Naive thymus-derived CD8-positive, alpha-beta T cell (primary cell): ENCODE data around the gene MIAT. TPM values are rescaled to one million over a fixed set of nuclear protein-coding genes. Genes with fewer than 3 reads are reported as not detected.
A peak's percentile ranks its signal among the peaks of the same experiment; 100 is the strongest.

Experiments
- ATAC-seq, 2 donors: fragments of 150-1000 bp; cut with Tn5 transposase in 1 of 2; sonication (Bioruptor Pico), chemical (Tn5 transposase) in 1 of 2; 1 replicate in 1 of 2; 2 replicates in 1 of 2; pipeline ENCODE4 v1.10.0; 2021; ENCODE audit warnings: mild to moderate bottlenecking in 2 of 2, moderate library complexity in 2 of 2
- POLR2A ChIA-PET: fragments of 350-600 bp; sonication (Branson Sonifier 250); formaldehyde crosslinking; loops from one replicate; lab custom pipeline; 2021; ENCODE audit warnings: antibody characterized with exemption; lab: Charles Lee
- DNase-seq, 10 donors: peaks; one replicate each; pipeline versions ENCODE4 v3.0.0 to v3.0.0-alpha.2; 2020 to 2022
- H3K27ac Mint-ChIP-seq, 10 donors: one replicate each; pipeline ENCODE4 v1.8.0; 2020 to 2022; ENCODE audit warnings: mild to moderate bottlenecking in 10 of 10, mixed read lengths in 10 of 10, moderate library complexity in 4 of 10, inconsistent platforms in 1 of 10
- H3K27me3 Mint-ChIP-seq, 5 donors: one replicate each; pipeline ENCODE4 v1.8.0; 2021 to 2022; ENCODE audit warnings: mixed read lengths in 5 of 5
- H3K36me3 Mint-ChIP-seq, 3 donors: one replicate each; pipeline ENCODE4 v1.8.0; 2020 to 2022; ENCODE audit warnings: mixed read lengths in 3 of 3, mild to moderate bottlenecking in 2 of 3, inconsistent platforms in 1 of 3
- H3K4me1 Mint-ChIP-seq, 4 donors: one replicate each; pipeline ENCODE4 v1.8.0; 2021 to 2022; ENCODE audit warnings: mixed read lengths in 4 of 4
- H3K4me3 Mint-ChIP-seq, 10 donors: one replicate each; pipeline ENCODE4 v1.8.0; 2020 to 2022; ENCODE audit warnings: mild to moderate bottlenecking in 10 of 10, mixed read lengths in 10 of 10, moderate library complexity in 6 of 10, inconsistent platforms in 1 of 10
- H3K9me3 Mint-ChIP-seq, 9 donors: one replicate each; pipeline ENCODE4 v1.8.0; 2020 to 2022; ENCODE audit warnings: mixed read lengths in 9 of 9, mild to moderate bottlenecking in 3 of 9, inconsistent platforms in 1 of 9, moderate library complexity in 1 of 9
- polyA plus RNA-seq, 3 donors: library from polyadenylated mRNA; unstranded; fragments of 300-500 nt; fragmentation: Illumina TruSeq; gene quantifications; one replicate each; pipeline ENCODE4 v1.2.3, GENCODE V29; 2021
- total RNA-seq, 8 experiments: library from RNA in 2 of 8; stranded (reverse) in 2 of 8; gene quantifications; one replicate each; pipeline ENCODE4 v1.2.3 and lab custom pipeline; 2021 to 2026

MIAT gene
- total and polyA plus RNA-seq, 5 experiments from 2014 or later = 0.06 to 362 (median 0.76) TPM

- POLR2A ChIA-PET = interaction anchor here (7.2 kb wide), 1 partner anchor 14 kb away, joined by 55 read pairs; no protein-coding TSS in a partner anchor
- Mint-ChIP-seq H3K27ac (peak overlapping the region; percentile 59 to 96 (median 88)), H3K4me1 (peaks cover 13 to 39% (median 31%) of the 10 kb centered on the region in 4 donors), H3K9me3 (no peaks in the 10 kb centered on the region), H3K36me3 (no peaks in the 10 kb centered on the region), H3K4me3 (peak overlapping the region; percentile 85 to 96 (median 92)), H3K27me3 (peaks cover 0 to 5% (median 0%) of the 10 kb centered on the region in 5 donors)
- ATAC-seq (peak; percentile 56 to 68), DNase-seq (peak in 8 of 10 donors; percentile 35 to 77 (median 50))
These were observed 1.5 kb downstream of the MIAT start for GRCh38 chr22:26658671-26659478.

GRCh38 chr22:26660356-26660755 lies 3.0 kb downstream of the MIAT start:
- POLR2A ChIA-PET = interaction anchor here (7.2 kb wide), 1 partner anchor 12 kb away, joined by 55 read pairs; no protein-coding TSS in a partner anchor

GRCh38 chr22:26660961-26661578 lies 3.7 kb downstream of the MIAT start:
- DNase-seq (no peak), ATAC-seq (no peak)
- Mint-ChIP-seq H3K4me1 (peaks cover 17 to 58% (median 52%) of the 10 kb centered on the region in 4 donors), H3K9me3 (no peaks in the 10 kb centered on the region), H3K27ac (peak overlapping the region in 3 of 10 donors; percentile 28 to 69 (median 64)), H3K4me3 (no peak overlapping the region), H3K36me3 (no peaks in the 10 kb centered on the region), H3K27me3 (peaks cover 0 to 5% (median 0%) of the 10 kb centered on the region in 5 donors)
- POLR2A ChIA-PET = interaction anchor here (0.8 to 7.2 kb wide), 2 partner anchors 12 to 176 kb away, joined by 3 to 55 read pairs; no protein-coding TSS in a partner anchor

More at GRCh38 chr22:26660356-26660755, 3.0 kb downstream of the MIAT start:
- Mint-ChIP-seq H3K27ac (peak overlapping the region in 3 of 10 donors; percentile 28 to 68 (median 64)), H3K4me1 (peaks cover 17 to 51% (median 45%) of the 10 kb centered on the region in 4 donors), H3K9me3 (no peaks in the 10 kb centered on the region), H3K4me3 (no peak overlapping the region), H3K36me3 (no peaks in the 10 kb centered on the region), H3K27me3 (peaks cover 0 to 5% (median 0%) of the 10 kb centered on the region in 5 donors)
- ATAC-seq (no peak), DNase-seq (no peak)

GRCh38 chr22:26662160-26662559 lies 4.8 kb downstream of the MIAT start:
- Mint-ChIP-seq H3K27ac (peak overlapping the region in 1 of 10 donors; percentile 37), H3K4me1 (peaks cover 15 to 57% (median 50%) of the 10 kb centered on the region in 4 donors)

GRCh38 chr22:26663374-26663923 lies 6.1 kb downstream of the MIAT start:
- DNase-seq (no peak), ATAC-seq (no peak)
- H3K4me3 Mint-ChIP-seq = no peak overlapping the region
- H3K27ac Mint-ChIP-seq = peak overlapping the region in 4 of 10 donors; percentile 3 to 79 (median 20)
- H3K4me1 Mint-ChIP-seq = peaks cover 8 to 50% (median 40%) of the 10 kb centered on the region in 4 donors
- H3K36me3 Mint-ChIP-seq = no peaks in the 10 kb centered on the region
- no peaks in the 10 kb centered on the region for H3K9me3 Mint-ChIP-seq
- H3K27me3 Mint-ChIP-seq = peaks cover 0 to 3% (median 0%) of the 10 kb centered on the region in 5 donors
- POLR2A ChIA-PET = interaction anchor here (0.6 kb wide), 2 partner anchors 9 to 151 kb away, joined by 3 to 5 read pairs; partner anchors contain the start of gene TFIP11

More at GRCh38 chr22:26662160-26662559, 4.8 kb downstream of the MIAT start:
- H3K4me3 Mint-ChIP-seq = peak overlapping the region in 1 of 10 donors; percentile 26
- POLR2A ChIA-PET = interaction anchor here (0.9 to 7.2 kb wide), 2 partner anchors 10 to 142 kb away, joined by 3 to 55 read pairs; no protein-coding TSS in a partner anchor
- no peaks in the 10 kb centered on the region for H3K9me3 Mint-ChIP-seq
- DNase-seq (no peak), ATAC-seq (no peak)
- H3K36me3 Mint-ChIP-seq = no peaks in the 10 kb centered on the region
- peaks cover 0 to 5% (median 0%) of the 10 kb centered on the region in 5 donors for H3K27me3 Mint-ChIP-seq

GRCh38 chr22:26665813-26666231 lies 8.4 kb downstream of the MIAT start:
- H3K4me1 Mint-ChIP-seq = peaks cover 11 to 56% (median 50%) of the 10 kb centered on the region in 4 donors
- no peaks in the 10 kb centered on the region for H3K27me3 Mint-ChIP-seq
- peak overlapping the region in 2 of 10 donors; percentile 67 to 78 for H3K4me3 Mint-ChIP-seq
- peak overlapping the region in 8 of 10 donors; percentile 13 to 94 (median 92) for H3K27ac Mint-ChIP-seq
- peak in 1 of 2 donors; percentile 11 for ATAC-seq
- H3K9me3 Mint-ChIP-seq = no peaks in the 10 kb centered on the region
- no peak for DNase-seq
- POLR2A ChIA-PET = interaction anchor here (0.9 to 2.0 kb wide), 6 partner anchors 9 to 165 kb away, joined by 3 to 9 read pairs (median 5); no protein-coding TSS in a partner anchor
- no peaks in the 10 kb centered on the region for H3K36me3 Mint-ChIP-seq

- no peaks in the 10 kb centered on the region for H3K9me3 Mint-ChIP-seq
- POLR2A ChIA-PET = interaction anchor here (1.8 kb wide), 1 partner anchor 15 kb away, joined by 5 read pairs; no protein-coding TSS in a partner anchor
- no peaks in the 10 kb centered on the region for H3K36me3 Mint-ChIP-seq
- ATAC-seq (no peak), DNase-seq (no peak)
- H3K27ac Mint-ChIP-seq = peak overlapping the region in 3 of 10 donors; percentile 44 to 59 (median 44)
- H3K27me3 Mint-ChIP-seq = no peaks in the 10 kb centered on the region
- peak overlapping the region in 1 of 10 donors; percentile 56 for H3K4me3 Mint-ChIP-seq
- H3K4me1 Mint-ChIP-seq = peaks cover 20 to 65% (median 58%) of the 10 kb centered on the region in 4 donors
These were observed 9.8 kb downstream of the MIAT start for GRCh38 chr22:26667140-26667539.

GRCh38 chr22:26669060-26669481 lies 11.7 kb downstream of the MIAT start:
- Mint-ChIP-seq H3K27ac (peak overlapping the region in 8 of 10 donors; percentile 39 to 100 (median 78)), H3K36me3 (no peaks in the 10 kb centered on the region), H3K4me3 (peak overlapping the region in 3 of 10 donors; percentile 14 to 69 (median 48)), H3K27me3 (no peaks in the 10 kb centered on the region), H3K4me1 (peaks cover 36 to 75% (median 71%) of the 10 kb centered on the region in 4 donors), H3K9me3 (no peaks in the 10 kb centered on the region)
- DNase-seq (no peak), ATAC-seq (no peak)
- POLR2A ChIA-PET = no interaction called here

GRCh38 chr22:26670459-26670858 lies 13.1 kb downstream of the MIAT start:
- POLR2A ChIA-PET = interaction anchor here (0.8 to 5.7 kb wide), 7 partner anchors 11 to 187 kb away, joined by 6 to 55 read pairs (median 15); partner anchors contain the start of genes HPS4, MIAT, SRRD and TFIP11
- Mint-ChIP-seq H3K4me3 (peak overlapping the region; percentile 76 to 100 (median 98)), H3K27ac (peak overlapping the region; percentile 97 to 100 (median 99)), H3K9me3 (no peaks in the 10 kb centered on the region), H3K36me3 (peaks cover 0 to 2% (median 0%) of the 10 kb centered on the region in 3 donors), H3K27me3 (no peaks in the 10 kb centered on the region), H3K4me1 (peaks cover 45 to 75% (median 71%) of the 10 kb centered on the region in 4 donors)
- no peak for ATAC-seq
- no peak for DNase-seq

GRCh38 chr22:26671317-26672059 lies 14.1 kb downstream of the MIAT start:
- Mint-ChIP-seq H3K27ac (peak overlapping the region; percentile 97 to 100 (median 99)), H3K27me3 (no peaks in the 10 kb centered on the region), H3K4me1 (peaks cover 53 to 78% (median 74%) of the 10 kb centered on the region in 4 donors), H3K36me3 (peaks cover 0 to 7% (median 0%) of the 10 kb centered on the region in 3 donors), H3K9me3 (no peaks in the 10 kb centered on the region), H3K4me3 (peak overlapping the region; percentile 92 to 100 (median 98))
- DNase-seq = peak; percentile 45 to 85 (median 70)
- ATAC-seq = peak; percentile 33 to 37
- POLR2A ChIA-PET = interaction anchor here (0.7 to 5.7 kb wide), 15 partner anchors 12 to 1248 kb away, joined by 3 to 55 read pairs (median 4); partner anchors contain the start of genes HPS4, MIAT, PITPNB and SRRD

- peak; percentile 20 to 41 for ATAC-seq
- H3K9me3 Mint-ChIP-seq = no peaks in the 10 kb centered on the region
- POLR2A ChIA-PET = interaction anchor here (0.6 to 5.7 kb wide), 13 partner anchors 8 to 1247 kb away, joined by 3 to 55 read pairs (median 6); partner anchors contain the start of genes HPS4, MIAT, PITPNB and SRRD
- H3K27me3 Mint-ChIP-seq = no peaks in the 10 kb centered on the region
- H3K36me3 Mint-ChIP-seq = peaks cover 0 to 8% (median 0%) of the 10 kb centered on the region in 3 donors
- peaks cover 53 to 81% (median 78%) of the 10 kb centered on the region in 4 donors for H3K4me1 Mint-ChIP-seq
- peak overlapping the region; percentile 97 to 100 (median 99) for H3K27ac Mint-ChIP-seq
- peak in 3 of 10 donors; percentile 17 to 67 (median 18) for DNase-seq
- H3K4me3 Mint-ChIP-seq = peak overlapping the region; percentile 92 to 100 (median 98)
These were observed 14.7 kb downstream of the MIAT start for GRCh38 chr22:26672060-26672471.
